HepG2 (cell line): ENCODE measurements around the gene BCKDHB. TPM values are rescaled to one million over a fixed set of nuclear protein-coding genes. Genes with fewer than 3 reads are reported as not detected.

Source experiments
- ATAC-seq: fragments of 200-7000 bp; cut with Tn5 transposase; 3 replicates; pipeline ENCODE4 v1.9.1; 2020; ENCODE audit warnings: mild to moderate bottlenecking, moderate library complexity
- BruUV-seq: library from RNA; stranded (reverse); fragments of 400-500 nt; replicated peaks from 2 replicates; lab custom pipeline; 2021; lab: Mats Ljungman, UMichigan
- CTCF ChIA-PET: fragments of 300-600 bp; formaldehyde crosslinking; extraction: SDS; loops from one replicate; lab custom pipeline; 2021; ENCODE audit warnings: low total read pairs, inconsistent platforms, low intra/inter-chr PET ratio; lab: Yijun Ruan, JAX
- POLR2A ChIA-PET: fragments of 350-600 bp; sonication (Branson Sonifier 250); formaldehyde crosslinking; loops from one replicate; lab custom pipeline; 2020; ENCODE audit warnings: antibody characterized with exemption, inconsistent platforms; lab: Yijun Ruan, JAX
- DNase-seq: peaks from one replicate; pipeline ENCODE4 v3.0.0-alpha.2; 2015; ENCODE audit warnings: low spot score
- FAIRE-seq: peaks from 3 replicates; lab custom pipeline; 2011; peaks lifted over from hg19 to GRCh38; lab: Jason Lieb, UNC
- H2AFZ ChIP-seq: one replicate; pipeline ENCODE4 v1.6.1; 2011; ENCODE audit warnings: low read length, inconsistent platforms
- H3K27ac ChIP-seq: fragments of 300-600 bp; 3 replicates; pipeline ENCODE4 v1.8.0; 2011; ENCODE audit warnings: mixed run types, mild to moderate bottlenecking, mixed read lengths, low read length, inconsistent platforms; ENCODE audit not compliant: insufficient read depth; ENCODE audit errors: extremely low read length
- H3K27me3 ChIP-seq, 2 experiments: fragments of 200-600 bp in 1 of 2; 2 replicates in 1 of 2; 3 replicates in 1 of 2; pipeline versions ENCODE4 v1.6.0 to v1.8.0; 2011; ENCODE audit warnings: low read length in 2 of 2, mild to moderate bottlenecking in 2 of 2, moderate library complexity in 2 of 2, inconsistent platforms in 1 of 2; ENCODE audit not compliant: insufficient read depth in 2 of 2, control insufficient read depth in 1 of 2
- H3K36me3 ChIP-seq, 2 experiments: fragments of 200-600 bp in 1 of 2; replicated peaks in 1 of 2; 2 replicates in 1 of 2; 3 replicates in 1 of 2; pipeline versions ENCODE4 v1.5.1 to v1.8.0; 2011; ENCODE audit warnings: low read length in 2 of 2, inconsistent platforms in 1 of 2; ENCODE audit not compliant: insufficient read depth in 2 of 2, control insufficient read depth in 1 of 2
- H3K4me1 ChIP-seq: 2 replicates; pipeline ENCODE4 v1.5.1; 2012; ENCODE audit warnings: low read length, inconsistent platforms; ENCODE audit not compliant: insufficient read depth
- H3K4me2 ChIP-seq: 2 replicates; pipeline ENCODE4 v1.6.0; 2011; ENCODE audit warnings: low read depth, low read length, inconsistent platforms
- H3K4me3 ChIP-seq, 3 experiments: fragments of 200-600 bp in 1 of 3; sonication (generic), shearing (Covaris generic) in 1 of 3; replicated peaks in 1 of 3; 2 replicates each; pipeline ENCODE4 v1.5.1; 2011 to 2016; ENCODE audit warnings: low read length in 3 of 3, inconsistent platforms in 2 of 3, low read depth in 2 of 3, mild to moderate bottlenecking in 2 of 3, control low read depth in 1 of 3, mixed read lengths in 1 of 3; ENCODE audit not compliant: insufficient read depth in 1 of 3
- H3K79me2 ChIP-seq: one replicate; pipeline ENCODE4 v1.6.1; 2011; ENCODE audit warnings: low read length, inconsistent platforms; ENCODE audit not compliant: insufficient read depth
- H3K9ac ChIP-seq: 2 replicates; pipeline ENCODE4 v1.6.0; 2011; ENCODE audit warnings: mild to moderate bottlenecking, low read depth, low read length, inconsistent platforms; ENCODE audit not compliant: insufficient read depth
- H3K9me3 ChIP-seq: 2 replicates; pipeline ENCODE4 v1.5.1; 2012; ENCODE audit warnings: mild to moderate bottlenecking, low read length
- H4K20me1 ChIP-seq: 2 replicates; pipeline ENCODE4 v1.6.0; 2011; ENCODE audit warnings: inconsistent platforms, mild to moderate bottlenecking, low read length, moderate library complexity; ENCODE audit not compliant: insufficient read depth
- AGO2 ChIP-seq: fragments of 200-400 bp; formaldehyde crosslinking; optimal IDR thresholded peaks from 2 replicates; pipeline ENCODE3; 2017; ENCODE audit warnings: mild to moderate bottlenecking, low read depth, low read length, moderate library complexity
- HES4 ChIP-seq: sonication (generic); formaldehyde crosslinking; IDR thresholded peaks from 2 replicates; pipeline ENCODE4 v1.9.0; 2021; ENCODE audit warnings: mild to moderate bottlenecking, missing genetic modification reagents, borderline replicate concordance
- HOXA7 ChIP-seq: sonication (generic); formaldehyde crosslinking; IDR thresholded peaks from 2 replicates; pipeline ENCODE4 v1.8.1; 2022; ENCODE audit warnings: mild to moderate bottlenecking, missing genetic modification reagents, moderate library complexity
- KLF16 ChIP-seq, 2 experiments: sonication (generic) in 1 of 2; formaldehyde crosslinking in 1 of 2; IDR thresholded peaks; 2 replicates each; pipeline versions ENCODE4 v1.6.1 to v1.8.0; 2016 to 2023; ENCODE audit warnings: missing genetic modification reagents in 2 of 2, missing compliant biosample characterization in 1 of 2
- NPAS2 ChIP-seq: sonication (generic); formaldehyde crosslinking; IDR thresholded peaks from 2 replicates; pipeline ENCODE4 v1.8.0; 2022; ENCODE audit warnings: mild to moderate bottlenecking, missing genetic modification reagents, borderline replicate concordance
- POLR2A ChIP-seq, 2 experiments: IDR thresholded peaks; 2 replicates each; pipeline ENCODE4 v1.6.1; 2011; ENCODE audit warnings: low read depth in 2 of 2, low read length in 2 of 2, mild to moderate bottlenecking in 1 of 2, moderate library complexity in 1 of 2; ENCODE audit not compliant: insufficient read depth in 1 of 2
- ZC3H4 ChIP-seq: sonication (generic); formaldehyde crosslinking; IDR thresholded peaks from 2 replicates; pipeline ENCODE4 v1.4.0; 2020; ENCODE audit warnings: missing genetic modification reagents, borderline replicate concordance
- ZNF331 ChIP-seq: sonication (generic); formaldehyde crosslinking; IDR thresholded peaks from 2 replicates; pipeline ENCODE4 v1.4.0; 2020; ENCODE audit warnings: missing genetic modification reagents
- ZNF75D ChIP-seq: sonication (generic); formaldehyde crosslinking; IDR thresholded peaks from 2 replicates; pipeline ENCODE4 v1.8.1; 2023; ENCODE audit warnings: missing genetic modification reagents, mild to moderate bottlenecking, borderline replicate concordance
- WGBS: methylation state at CpG from one replicate; pipeline ENCODE4 v1.1.6; 2017; ENCODE audit warnings: low lambda C conversion rate; 5-methylcytosine and 5-hydroxymethylcytosine counted together
- in situ Hi-C: cut with HindIII; loops from 2 replicates; pipeline ENCODE4 v1.10.0; 2017; ENCODE audit warnings: low pct_unique_long_range_greater_than_20kb; ENCODE audit not compliant: extremely low pct_ligation_motif_present
- intact Hi-C: fragments of 100-400 bp; cut with micrococcal nuclease; formaldehyde crosslinking; loops from one replicate; pipeline ENCODE4 v1.10.0; 2022; ENCODE audit not compliant: unreplicated experiment
- polyA plus RNA-seq, 8 experiments: library from polyadenylated mRNA; depleted of rRNA in 3 of 8; stranded (reverse) in 7 of 8; unstranded in 1 of 8; fragments of >200 nt; fragmentation: Illumina TruSeq in 4 of 8; extraction: Trizol in 4 of 8; gene quantifications; 2 replicates each; pipeline versions ENCODE4 v1.2.1 to v1.2.3, GENCODE V29; 2011 to 2016; ENCODE audit warnings: low read depth in 4 of 8, missing spikeins in 1 of 8, mixed read lengths in 1 of 8; ENCODE audit not compliant: insufficient read depth in 1 of 8
- total RNA-seq, 5 experiments: library from RNA; depleted of rRNA; stranded (reverse); fragments of >200 nt; fragmentation: Illumina TruSeq; extraction: Trizol; gene quantifications; 2 replicates each; pipeline ENCODE4 v1.2.3, GENCODE V29; 2016; ENCODE audit warnings: low read depth in 1 of 5
- TF ChIP-seq, protein P1 (sequence below): sonication (generic); formaldehyde crosslinking; IDR thresholded peaks from 2 replicates; pipeline ENCODE4 v1.5.0; 2020; ENCODE audit warnings: missing genetic modification reagents, mild to moderate bottlenecking, borderline replicate concordance

Gene BCKDHB
- total and polyA plus RNA-seq, 2 of the 13 experiments (the other 11 are each of a cell fraction or from before 2014, with no cell fraction given), result 10.8 to 13.6 TPM

DNA sequence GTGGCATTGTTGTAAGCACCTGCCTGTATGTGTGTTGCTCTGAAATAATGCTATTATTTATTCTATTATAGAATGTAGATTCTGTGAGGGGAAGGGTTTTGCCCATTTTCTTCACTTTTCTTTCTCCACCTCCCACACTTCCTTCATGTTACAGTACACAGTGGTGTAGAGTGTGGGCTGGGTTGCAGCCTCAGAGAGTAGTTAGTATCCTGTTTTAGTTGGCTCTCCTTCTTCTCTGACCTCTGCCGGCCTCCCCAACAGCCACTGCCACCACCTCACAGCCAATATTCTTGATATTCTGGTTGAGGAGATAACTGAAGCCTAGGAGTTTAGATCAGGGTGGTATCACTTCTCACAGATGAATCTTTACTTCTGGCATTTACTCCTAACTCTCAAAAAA lies 143.4 kb downstream of the BCKDHB start:
- no peaks in the 10 kb centered on the region for H3K27me3 ChIP-seq
- BruUV-seq, result no TSS peak
- CTCF ChIA-PET, result no interaction called here
- H3K9ac ChIP-seq, result no peak overlapping the region
- FAIRE-seq (no peak), DNase-seq (no peak), ATAC-seq (no peak)
- WGBS, result 100% methylated on average over 1 of the region's 1 CpG
- H3K27ac ChIP-seq, result no peak overlapping the region
- no peaks in the 10 kb centered on the region for H3K9me3 ChIP-seq
- POLR2A ChIA-PET, result no interaction called here
- H3K36me3 ChIP-seq, result no peaks in the 10 kb centered on the region
- no peak overlapping the region for H2AFZ ChIP-seq
- no peaks in the 10 kb centered on the region for H3K79me2 ChIP-seq
- intact Hi-C loops, result no loop called here
- TF ChIP-seq ZNF75D (CRISPR knock-in tag) (no peak), AGO2 (no peak), KLF16 (CRISPR knock-in tag; IDR thresholded peaks at IDR 0.05) (no peak), ZNF331 (CRISPR knock-in tag) (no peak), HOXA7 (CRISPR knock-in tag) (no peak), ZC3H4 (CRISPR knock-in tag) (no peak), NPAS2 (CRISPR knock-in tag) (no peak), HES4 (CRISPR knock-in tag) (no peak), POLR2A (IDR thresholded peaks at IDR 0.05; ENCODE audit: insufficient read depth in 1 of 2, low read depth in 2 of 2, low read length in 2 of 2) (no peak)
- TF ChIP-seq, protein P1, sequence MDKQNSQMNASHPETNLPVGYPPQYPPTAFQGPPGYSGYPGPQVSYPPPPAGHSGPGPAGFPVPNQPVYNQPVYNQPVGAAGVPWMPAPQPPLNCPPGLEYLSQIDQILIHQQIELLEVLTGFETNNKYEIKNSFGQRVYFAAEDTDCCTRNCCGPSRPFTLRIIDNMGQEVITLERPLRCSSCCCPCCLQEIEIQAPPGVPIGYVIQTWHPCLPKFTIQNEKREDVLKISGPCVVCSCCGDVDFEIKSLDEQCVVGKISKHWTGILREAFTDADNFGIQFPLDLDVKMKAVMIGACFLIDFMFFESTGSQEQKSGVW (CRISPR knock-in tag), result no peak
- H3K4me2 ChIP-seq, result no peak overlapping the region
- H3K4me1 ChIP-seq, result peaks cover 8% of the 10 kb centered on the region
- H4K20me1 ChIP-seq, result no peaks in the 10 kb centered on the region
- no peak overlapping the region for H3K4me3 ChIP-seq
- in situ Hi-C loops, result no loop called here
